BLaER1 (cell line): ENCODE measurements around the gene FGD5.

Experiments
- H3K27ac ChIP-seq: shearing (Covaris generic); formaldehyde crosslinking; 2 replicates; pipeline ENCODE4 v1.8.1; 2022
- H3K27me3 ChIP-seq: shearing (Covaris generic); formaldehyde crosslinking; 2 replicates; pipeline ENCODE4 v1.8.1; 2022
- H3K36me3 ChIP-seq: shearing (Covaris generic); formaldehyde crosslinking; 2 replicates; pipeline ENCODE4 v1.8.1; 2022
- H3K4me1 ChIP-seq: shearing (Covaris generic); formaldehyde crosslinking; 2 replicates; pipeline ENCODE4 v1.8.1; 2022
- H3K4me2 ChIP-seq: shearing (Covaris generic); formaldehyde crosslinking; 2 replicates; pipeline ENCODE4 v1.8.1; 2022
- H3K4me3 ChIP-seq: shearing (Covaris generic); formaldehyde crosslinking; 2 replicates; pipeline ENCODE4 v1.8.1; 2022
- H3K9ac ChIP-seq: shearing (Covaris generic); formaldehyde crosslinking; 2 replicates; pipeline ENCODE4 v1.8.1; 2022
- H3K9me3 ChIP-seq: shearing (Covaris generic); formaldehyde crosslinking; 2 replicates; pipeline ENCODE4 v1.8.1; 2022
- H4K20me1 ChIP-seq: shearing (Covaris generic); formaldehyde crosslinking; 2 replicates; pipeline ENCODE4 v1.8.1; 2022
- Cebpa-rat ChIP-seq: shearing (Covaris generic); IDR thresholded peaks from 2 replicates; pipeline ENCODE4 v1.8.1; 2022

Gene FGD5

GRCh38 chr3:14861446-14862302 is 42.9 kb downstream of the FGD5 start:
- no peaks in the 10 kb centered on the region for H3K27me3 ChIP-seq
- H3K4me3 ChIP-seq: no peak overlapping the region
- no peaks in the 10 kb centered on the region for H4K20me1 ChIP-seq
- H3K4me2 ChIP-seq: 0 out of 2 replicates have a peak overlapping the region, but pooled peaks have one; percentile 5
- TF ChIP-seq Cebpa-rat: no peak
- H3K9ac ChIP-seq: no peak overlapping the region
- no peak overlapping the region for H3K27ac ChIP-seq
- no peaks in the 10 kb centered on the region for H3K36me3 ChIP-seq
- no peaks in the 10 kb centered on the region for H3K4me1 ChIP-seq
- H3K9me3 ChIP-seq: no peaks in the 10 kb centered on the region

GRCh38 chr3:14862303-14862660 is 43.5 kb downstream of the FGD5 start:
- Histone ChIP-seq H3K27ac (no peak overlapping the region), H3K4me3 (no peak overlapping the region), H3K4me1 (no peaks in the 10 kb centered on the region), H4K20me1 (no peaks in the 10 kb centered on the region), H3K4me2 (no peak overlapping the region), H3K9ac (no peak overlapping the region), H3K27me3 (no peaks in the 10 kb centered on the region), H3K36me3 (no peaks in the 10 kb centered on the region), H3K9me3 (no peaks in the 10 kb centered on the region)
- TF ChIP-seq Cebpa-rat: no peak

DNA sequence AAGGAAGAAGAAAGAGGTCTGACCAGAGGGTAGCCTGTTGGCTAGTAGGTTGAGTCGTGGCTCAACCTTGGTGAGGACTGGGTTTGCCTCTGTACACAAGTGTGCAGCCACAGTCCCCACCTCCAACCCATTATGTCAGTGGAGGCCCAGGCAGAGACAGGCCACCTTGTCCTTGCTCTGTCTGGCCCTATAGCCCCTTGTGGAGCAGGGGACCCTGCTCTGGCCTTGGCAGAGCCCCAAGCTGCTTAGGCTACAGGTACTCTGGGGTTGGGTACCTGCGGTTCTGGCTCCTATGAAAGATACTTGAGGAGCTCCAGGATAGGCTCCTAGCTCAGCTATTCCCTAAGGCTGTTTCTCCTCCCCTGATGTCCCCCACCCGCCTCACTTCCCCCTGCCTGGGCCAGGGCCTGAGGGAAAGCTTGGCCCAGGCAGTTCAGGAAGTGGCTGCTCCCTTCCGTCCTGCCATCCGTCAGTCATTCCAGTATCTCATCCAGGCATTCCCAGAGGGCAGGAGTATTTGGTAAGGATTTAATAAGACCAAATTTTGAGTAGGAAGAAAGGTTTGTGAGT is 44.0 kb downstream of the FGD5 start:
- no peaks in the 10 kb centered on the region for H3K9me3 ChIP-seq
- H3K4me2 ChIP-seq: no peak overlapping the region
- no peak overlapping the region for H3K9ac ChIP-seq
- 0 out of 2 replicates have a peak, but pooled peaks cover 3% of the 10 kb centered on the region for H3K4me1 ChIP-seq
- H3K36me3 ChIP-seq: no peaks in the 10 kb centered on the region
- no peaks in the 10 kb centered on the region for H3K27me3 ChIP-seq
- no peak overlapping the region for H3K4me3 ChIP-seq
- H4K20me1 ChIP-seq: no peaks in the 10 kb centered on the region
- TF ChIP-seq Cebpa-rat: no peak
- no peak overlapping the region for H3K27ac ChIP-seq

- no peak overlapping the region for H3K27ac ChIP-seq
- H3K9me3 ChIP-seq: no peaks in the 10 kb centered on the region
- no peak overlapping the region for H3K9ac ChIP-seq
- H3K4me2 ChIP-seq: no peak overlapping the region
- no peaks in the 10 kb centered on the region for H3K36me3 ChIP-seq
- no peaks in the 10 kb centered on the region for H4K20me1 ChIP-seq
- H3K27me3 ChIP-seq: no peaks in the 10 kb centered on the region
- TF ChIP-seq Cebpa-rat: no peak
- H3K4me3 ChIP-seq: no peak overlapping the region
- H3K4me1 ChIP-seq: 0 out of 2 replicates have a peak, but pooled peaks cover 6% of the 10 kb centered on the region
These were observed 44.8 kb downstream of the FGD5 start for GRCh38 chr3:14863333-14864100.

DNA sequence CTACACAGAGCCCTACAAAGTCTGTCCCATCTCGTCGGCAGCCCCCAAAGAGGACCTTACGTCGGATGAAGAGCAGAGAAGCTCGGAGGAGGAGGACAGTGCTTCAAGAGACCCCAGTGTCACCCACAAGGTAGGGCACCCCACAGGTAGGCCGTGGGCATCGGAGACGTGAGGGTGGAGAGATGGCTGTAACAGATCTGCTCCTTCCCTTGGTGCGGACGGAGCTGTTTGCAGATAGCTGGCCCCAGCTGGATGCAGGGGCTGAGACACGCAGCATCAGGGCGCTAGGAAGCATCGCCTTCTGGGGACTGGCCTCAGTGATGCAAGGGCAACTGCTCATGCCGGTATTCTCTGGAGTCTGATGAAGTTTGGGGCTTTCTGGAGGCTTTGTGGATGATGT is 45.4 kb downstream of the FGD5 start:
- H3K9me3 ChIP-seq: no peaks in the 10 kb centered on the region
- no peak overlapping the region for H3K9ac ChIP-seq
- TF ChIP-seq Cebpa-rat: no peak
- H3K4me2 ChIP-seq: no peak overlapping the region
- H4K20me1 ChIP-seq: no peaks in the 10 kb centered on the region
- H3K36me3 ChIP-seq: no peaks in the 10 kb centered on the region
- H3K27me3 ChIP-seq: no peaks in the 10 kb centered on the region
- H3K4me1 ChIP-seq: 0 out of 2 replicates have a peak, but pooled peaks cover 6% of the 10 kb centered on the region
- no peak overlapping the region for H3K4me3 ChIP-seq
- H3K27ac ChIP-seq: no peak overlapping the region

- no peaks in the 10 kb centered on the region for H4K20me1 ChIP-seq
- no peaks in the 10 kb centered on the region for H3K27me3 ChIP-seq
- no peak overlapping the region for H3K27ac ChIP-seq
- H3K4me1 ChIP-seq: 0 out of 2 replicates have a peak, but pooled peaks cover 6% of the 10 kb centered on the region
- H3K4me2 ChIP-seq: no peak overlapping the region
- no peak for TF ChIP-seq Cebpa-rat
- no peaks in the 10 kb centered on the region for H3K36me3 ChIP-seq
- H3K4me3 ChIP-seq: no peak overlapping the region
- no peak overlapping the region for H3K9ac ChIP-seq
- no peaks in the 10 kb centered on the region for H3K9me3 ChIP-seq
These were observed 47.9 kb downstream of the FGD5 start for GRCh38 chr3:14866627-14867026.

DNA sequence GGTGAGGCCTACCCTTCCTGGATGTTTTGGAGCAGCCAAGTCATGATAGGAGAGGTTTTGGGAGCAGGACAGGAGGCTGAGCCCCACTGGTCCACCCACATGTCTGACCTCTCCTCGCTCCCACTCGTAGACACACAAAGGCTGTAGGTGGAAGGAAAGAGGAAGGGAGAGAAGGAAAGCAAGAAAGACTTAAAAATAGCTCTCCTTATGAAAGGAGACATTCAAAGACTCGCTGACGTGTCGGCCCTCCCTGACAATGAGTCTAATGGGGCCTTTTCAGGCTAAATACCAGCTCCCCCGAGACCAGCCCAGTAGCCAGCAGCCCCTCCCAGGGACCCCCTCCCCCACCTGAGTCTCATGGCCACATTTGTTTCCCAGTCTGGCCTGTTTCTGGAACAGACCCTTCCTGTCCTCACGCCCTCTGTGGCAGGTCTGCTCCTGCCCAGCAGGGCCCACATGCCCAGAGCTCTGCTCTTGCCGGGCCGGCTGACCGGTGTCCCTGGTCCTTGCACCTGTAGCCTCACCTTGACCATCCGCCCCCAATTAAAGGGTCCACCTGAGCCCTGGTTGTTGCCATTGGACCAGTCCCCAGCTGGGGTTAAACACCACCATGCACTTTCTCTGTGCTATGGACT is 49.3 kb downstream of the FGD5 start:
- no peak overlapping the region for H3K27ac ChIP-seq
- no peaks in the 10 kb centered on the region for H3K9me3 ChIP-seq
- TF ChIP-seq Cebpa-rat: no peak
- H3K4me1 ChIP-seq: 0 out of 2 replicates have a peak, but pooled peaks cover 6% of the 10 kb centered on the region
- no peaks in the 10 kb centered on the region for H3K27me3 ChIP-seq
- H4K20me1 ChIP-seq: no peaks in the 10 kb centered on the region
- no peak overlapping the region for H3K9ac ChIP-seq
- no peak overlapping the region for H3K4me2 ChIP-seq
- H3K36me3 ChIP-seq: no peaks in the 10 kb centered on the region
- no peak overlapping the region for H3K4me3 ChIP-seq

DNA sequence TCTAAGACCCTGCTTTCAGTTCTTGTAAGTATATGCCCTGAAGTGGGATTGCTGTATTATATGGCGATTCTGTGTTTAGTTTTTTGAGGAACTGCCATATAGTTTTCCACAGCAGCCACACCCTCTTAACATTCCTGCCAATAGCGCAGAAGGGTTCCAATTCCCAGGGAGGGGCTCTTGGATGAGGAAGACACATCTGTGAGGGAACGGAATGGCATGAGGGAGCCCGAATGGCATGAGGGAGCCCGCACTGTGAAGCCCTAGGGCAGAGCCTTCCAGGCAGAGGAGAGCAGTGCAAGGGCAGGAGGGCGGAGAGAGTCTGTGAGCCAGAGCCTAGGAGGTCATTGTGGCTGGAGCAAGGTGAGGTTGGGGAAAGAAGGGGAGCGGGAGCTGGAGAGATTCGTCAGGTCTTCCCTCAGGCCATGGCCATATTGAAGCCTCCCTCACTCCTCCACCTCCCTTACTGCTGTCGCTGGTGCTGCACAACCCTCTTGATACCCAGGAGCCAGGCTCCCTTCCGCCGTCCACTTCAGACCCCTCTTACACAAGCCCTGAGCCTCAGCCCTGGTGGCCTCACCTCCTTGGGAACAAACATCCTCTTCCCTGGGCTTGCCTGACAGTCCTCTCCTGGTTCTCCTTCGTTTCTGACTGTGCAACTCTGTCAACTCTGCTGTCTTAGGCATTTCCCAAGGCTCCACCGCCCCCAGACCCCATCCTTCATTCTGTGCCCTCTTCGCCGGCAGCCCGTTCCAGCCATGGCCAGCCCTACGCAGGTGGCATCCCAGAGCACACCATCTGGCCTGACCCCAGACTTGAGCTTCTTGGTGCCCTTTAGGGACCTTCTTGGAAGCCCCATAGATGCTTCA is 51.4 kb downstream of the FGD5 start:
- H3K4me2 ChIP-seq: no peak overlapping the region
- H3K27ac ChIP-seq: no peak overlapping the region
- no peak overlapping the region for H3K9ac ChIP-seq
- H3K4me1 ChIP-seq: 0 out of 2 replicates have a peak, but pooled peaks cover 6% of the 10 kb centered on the region
- H3K36me3 ChIP-seq: no peaks in the 10 kb centered on the region
- TF ChIP-seq Cebpa-rat: no peak
- no peaks in the 10 kb centered on the region for H3K27me3 ChIP-seq
- H4K20me1 ChIP-seq: no peaks in the 10 kb centered on the region
- no peaks in the 10 kb centered on the region for H3K9me3 ChIP-seq
- H3K4me3 ChIP-seq: no peak overlapping the region

DNA sequence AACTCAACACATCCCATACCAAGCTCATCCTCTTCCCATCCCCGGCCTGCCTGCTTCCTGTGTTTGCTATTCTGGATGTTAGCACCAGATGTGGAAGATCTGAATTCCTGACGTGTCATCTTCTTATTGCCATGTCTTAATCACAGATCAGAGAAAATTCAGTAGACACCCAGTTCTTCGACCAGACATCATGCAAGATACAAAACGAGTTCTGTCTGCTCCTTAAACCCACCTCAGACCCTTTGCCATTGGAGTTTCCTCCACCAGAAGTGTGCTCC is 52.0 kb downstream of the FGD5 start:
- no peak for TF ChIP-seq Cebpa-rat
- H4K20me1 ChIP-seq: no peaks in the 10 kb centered on the region
- no peak overlapping the region for H3K9ac ChIP-seq
- H3K36me3 ChIP-seq: no peaks in the 10 kb centered on the region
- no peak overlapping the region for H3K4me2 ChIP-seq
- H3K4me3 ChIP-seq: no peak overlapping the region
- H3K27ac ChIP-seq: no peak overlapping the region
- 0 out of 2 replicates have a peak, but pooled peaks cover 6% of the 10 kb centered on the region for H3K4me1 ChIP-seq
- H3K27me3 ChIP-seq: no peaks in the 10 kb centered on the region
- no peaks in the 10 kb centered on the region for H3K9me3 ChIP-seq
